TTC549 (cell line): ENCODE measurements around the gene TSSC4.
A peak's percentile ranks its signal among the peaks of the same experiment; 100 is the strongest.

ENCODE experiments used
- FAIRE-seq: peaks from 2 replicates; lab custom pipeline; 2012; peaks lifted over from hg19 to GRCh38; lab: Jason Lieb, UNC

The TSSC4 gene

GRCh38 chr11:2419638-2420501, 19.3 kb downstream of the TSSC4 start:
- peak; percentile 63 for FAIRE-seq

GRCh38 chr11:2420502-2421225, 20.1 kb downstream of the TSSC4 start:
- FAIRE-seq = no peak

- no peak for FAIRE-seq
Observed at GRCh38 chr11:2421226-2421994, 20.9 kb downstream of the TSSC4 start.

- no peak for FAIRE-seq
Observed at GRCh38 chr11:2421996-2422395, 21.4 kb downstream of the TSSC4 start.

- FAIRE-seq = no peak
Observed at GRCh38 chr11:2422461-2423156, 22.1 kb downstream of the TSSC4 start.

GRCh38 chr11:2423157-2424025, 22.8 kb downstream of the TSSC4 start:
- FAIRE-seq = no peak

- no peak for FAIRE-seq
Observed at GRCh38 chr11:2424811-2425495, 24.4 kb downstream of the TSSC4 start.

- no peak for FAIRE-seq
Observed at GRCh38 chr11:2425506-2425905, 25.0 kb downstream of the TSSC4 start.

- FAIRE-seq = no peak
Observed at GRCh38 chr11:2426221-2426620, 25.7 kb downstream of the TSSC4 start.

GRCh38 chr11:2426826-2427521, 26.4 kb downstream of the TSSC4 start:
- no peak for FAIRE-seq

- FAIRE-seq = no peak
Observed at GRCh38 chr11:2427721-2428321, 27.3 kb downstream of the TSSC4 start.

- no peak for FAIRE-seq
Observed at GRCh38 chr11:2428322-2428795, 27.8 kb downstream of the TSSC4 start.

- no peak for FAIRE-seq
Observed at GRCh38 chr11:2431395-2431794, 30.8 kb downstream of the TSSC4 start.

GRCh38 chr11:2432171-2432621, 31.6 kb downstream of the TSSC4 start:
- no peak for FAIRE-seq

GRCh38 chr11:2432628-2433071, 32.1 kb downstream of the TSSC4 start:
- no peak for FAIRE-seq

GRCh38 chr11:2433106-2433925, 32.8 kb downstream of the TSSC4 start:
- FAIRE-seq = no peak

- FAIRE-seq = no peak
Observed at GRCh38 chr11:2434008-2434407, 33.5 kb downstream of the TSSC4 start.
